ENCODE data around the gene POU4F3.

The POU4F3 gene

GRCh38 chr5:146337264-146337904, 1.3 kb upstream of the POU4F3 start:
- Histone ChIP-seq H2AK5ac (ENCODE audit: low read depth, low read length) (no peak overlapping the region), H3K4me1 (ENCODE audit: control insufficient read depth in 2 of 2, insufficient read depth in 1 of 2, low read depth in 1 of 2, low read length in 2 of 2) (peaks cover 0 to 2% of the 10 kb centered on the region in 2 donors), H3K27ac (replicated peaks; ENCODE audit: low read length) (no peak overlapping the region), H3K18ac (ENCODE audit: low read length) (no peak overlapping the region), H4K8ac (ENCODE audit: low read depth, low read length) (no peak overlapping the region), H2AFZ (ENCODE audit: low read length) (no peak overlapping the region), H3K9me3 (replicated peaks in 1 of 2; ENCODE audit: control insufficient read depth in 2 of 2, insufficient read depth in 1 of 2, low read depth in 1 of 2, low read length in 2 of 2) (peaks cover 0 to 2% of the 10 kb centered on the region in 2 donors), H3K14ac (ENCODE audit: low read length) (no peak overlapping the region), H3K4ac (ENCODE audit: low read length) (no peak overlapping the region), H2BK15ac (ENCODE audit: low read length) (no peak overlapping the region), H2BK120ac (ENCODE audit: low read depth, low read length) (no peak overlapping the region), H2BK5ac (ENCODE audit: low read length) (no peak overlapping the region), H3K36me3 (replicated peaks in 1 of 2; ENCODE audit: control insufficient read depth in 2 of 2, insufficient read depth in 2 of 2, low read length in 2 of 2) (no peaks in the 10 kb centered on the region), H2BK12ac (ENCODE audit: low read length) (no peak overlapping the region), H3K23ac (ENCODE audit: low read depth, low read length, poor library complexity) (no peak overlapping the region), H3K4me2 (ENCODE audit: insufficient read depth, low read length, poor library complexity, severe bottlenecking) (no peak overlapping the region), H4K91ac (ENCODE audit: low read depth, low read length, poor library complexity) (no peak overlapping the region), H3K27me3 (ENCODE audit: control insufficient read depth in 3 of 3, insufficient read depth in 3 of 3, low read depth in 1 of 3, low read length in 3 of 3) (peaks cover 45 to 98% (median 97%) of the 10 kb centered on the region in 3 experiments), H3K79me1 (ENCODE audit: low read depth, low read length) (no peaks in the 10 kb centered on the region), H3K9ac (ENCODE audit: low read depth, low read length, poor library complexity) (no peak overlapping the region), H3K4me3 (ENCODE audit: low read length in 2 of 2) (no peak overlapping the region)
- no CpG with 5 or more reads among the region's 34 CpGs for WGBS, 2 donors (ENCODE audit: extremely low coverage in 2 of 2, insufficient read length in 2 of 2, insufficient replicate concordance in 1 of 2)
- no peak for DNase-seq (ENCODE audit: low spot score)

GRCh38 chr5:146337928-146338327, 711 bp upstream of the POU4F3 start:
- no peak for DNase-seq (ENCODE audit: low spot score)
- H3K9me3 ChIP-seq (replicated peaks in 1 of 2; ENCODE audit: control insufficient read depth in 2 of 2, insufficient read depth in 1 of 2, low read depth in 1 of 2, low read length in 2 of 2), result peaks cover 0 to 2% of the 10 kb centered on the region in 2 donors
- no peak overlapping the region for H3K27ac ChIP-seq (replicated peaks; ENCODE audit: low read length)
- peak overlapping the region; percentile 57 for H3K4me2 ChIP-seq (ENCODE audit: insufficient read depth, low read length, poor library complexity, severe bottlenecking)
- H3K14ac ChIP-seq (ENCODE audit: low read length), result no peak overlapping the region
- peaks cover 0 to 2% of the 10 kb centered on the region in 2 donors for H3K4me1 ChIP-seq (ENCODE audit: control insufficient read depth in 2 of 2, insufficient read depth in 1 of 2, low read depth in 1 of 2, low read length in 2 of 2)
- H3K18ac ChIP-seq (ENCODE audit: low read length), result no peak overlapping the region
- no peak overlapping the region for H2BK15ac ChIP-seq (ENCODE audit: low read length)
- H3K9ac ChIP-seq (ENCODE audit: low read depth, low read length, poor library complexity), result no peak overlapping the region
- no peak overlapping the region for H2AFZ ChIP-seq (ENCODE audit: low read length)
- peaks cover 46 to 98% (median 97%) of the 10 kb centered on the region in 3 experiments for H3K27me3 ChIP-seq (ENCODE audit: control insufficient read depth in 3 of 3, insufficient read depth in 3 of 3, low read depth in 1 of 3, low read length in 3 of 3)
- H3K79me1 ChIP-seq (ENCODE audit: low read depth, low read length), result no peaks in the 10 kb centered on the region
- H3K23ac ChIP-seq (ENCODE audit: low read depth, low read length, poor library complexity), result no peak overlapping the region
- H4K91ac ChIP-seq (ENCODE audit: low read depth, low read length, poor library complexity), result no peak overlapping the region
- no peak overlapping the region for H2AK5ac ChIP-seq (ENCODE audit: low read depth, low read length)
- no peak overlapping the region for H3K4ac ChIP-seq (ENCODE audit: low read length)
- no peak overlapping the region for H2BK120ac ChIP-seq (ENCODE audit: low read depth, low read length)
- no peaks in the 10 kb centered on the region for H3K36me3 ChIP-seq (replicated peaks in 1 of 2; ENCODE audit: control insufficient read depth in 2 of 2, insufficient read depth in 2 of 2, low read length in 2 of 2)
- H2BK5ac ChIP-seq (ENCODE audit: low read length), result no peak overlapping the region
- WGBS, 2 donors (ENCODE audit: extremely low coverage in 2 of 2, insufficient read length in 2 of 2, insufficient replicate concordance in 1 of 2), result no CpG with 5 or more reads among the region's 8 CpGs
- H2BK12ac ChIP-seq (ENCODE audit: low read length), result no peak overlapping the region
- no peak overlapping the region for H3K4me3 ChIP-seq (ENCODE audit: low read length in 2 of 2)
- no peak overlapping the region for H4K8ac ChIP-seq (ENCODE audit: low read depth, low read length)

GRCh38 chr5:146339715-146340259, 1.1 kb downstream of the POU4F3 start:
- H2BK120ac ChIP-seq (ENCODE audit: low read depth, low read length), result no peak overlapping the region
- H3K18ac ChIP-seq (ENCODE audit: low read length), result no peak overlapping the region
- peaks cover 2% of the 10 kb centered on the region in 2 donors for H3K4me1 ChIP-seq (ENCODE audit: control insufficient read depth in 2 of 2, insufficient read depth in 1 of 2, low read depth in 1 of 2, low read length in 2 of 2)
- H2BK5ac ChIP-seq (ENCODE audit: low read length), result no peak overlapping the region
- no peak overlapping the region for H4K8ac ChIP-seq (ENCODE audit: low read depth, low read length)
- H2BK12ac ChIP-seq (ENCODE audit: low read length), result no peak overlapping the region
- no peaks in the 10 kb centered on the region for H3K36me3 ChIP-seq (replicated peaks in 1 of 2; ENCODE audit: control insufficient read depth in 2 of 2, insufficient read depth in 2 of 2, low read length in 2 of 2)
- no peaks in the 10 kb centered on the region for H3K79me1 ChIP-seq (ENCODE audit: low read depth, low read length)
- H3K9me3 ChIP-seq (replicated peaks in 1 of 2; ENCODE audit: control insufficient read depth in 2 of 2, insufficient read depth in 1 of 2, low read depth in 1 of 2, low read length in 2 of 2), result peaks cover 0 to 2% of the 10 kb centered on the region in 2 donors
- no peak overlapping the region for H3K27ac ChIP-seq (replicated peaks; ENCODE audit: low read length)
- no peak overlapping the region for H3K4me2 ChIP-seq (ENCODE audit: insufficient read depth, low read length, poor library complexity, severe bottlenecking)
- H3K9ac ChIP-seq (ENCODE audit: low read depth, low read length, poor library complexity), result no peak overlapping the region
- H2BK15ac ChIP-seq (ENCODE audit: low read length), result no peak overlapping the region
- peaks cover 59 to 98% (median 96%) of the 10 kb centered on the region in 3 experiments for H3K27me3 ChIP-seq (ENCODE audit: control insufficient read depth in 3 of 3, insufficient read depth in 3 of 3, low read depth in 1 of 3, low read length in 3 of 3)
- H3K23ac ChIP-seq (ENCODE audit: low read depth, low read length, poor library complexity), result peak overlapping the region; percentile 90
- no peak for DNase-seq (ENCODE audit: low spot score)
- H2AFZ ChIP-seq (ENCODE audit: low read length), result no peak overlapping the region
- H3K4me3 ChIP-seq (ENCODE audit: low read length in 2 of 2), result peak overlapping the region in 1 of 2 donors; percentile 49
- no peak overlapping the region for H4K91ac ChIP-seq (ENCODE audit: low read depth, low read length, poor library complexity)
- H3K14ac ChIP-seq (ENCODE audit: low read length), result no peak overlapping the region
- no peak overlapping the region for H2AK5ac ChIP-seq (ENCODE audit: low read depth, low read length)
- H3K4ac ChIP-seq (ENCODE audit: low read length), result no peak overlapping the region
- WGBS, 2 donors (ENCODE audit: extremely low coverage in 2 of 2, insufficient read length in 2 of 2, insufficient replicate concordance in 1 of 2), result no CpG with 5 or more reads among the region's 44 CpGs

GRCh38 chr5:146340260-146341081, 1.8 kb downstream of the POU4F3 start:
- Histone ChIP-seq H3K4ac (ENCODE audit: low read length) (no peak overlapping the region), H3K4me2 (ENCODE audit: insufficient read depth, low read length, poor library complexity, severe bottlenecking) (no peak overlapping the region), H2AK5ac (ENCODE audit: low read depth, low read length) (no peak overlapping the region), H3K9ac (ENCODE audit: low read depth, low read length, poor library complexity) (no peak overlapping the region), H3K4me1 (ENCODE audit: control insufficient read depth in 2 of 2, insufficient read depth in 1 of 2, low read depth in 1 of 2, low read length in 2 of 2) (peaks cover 2 to 6% of the 10 kb centered on the region in 2 donors), H2AFZ (ENCODE audit: low read length) (no peak overlapping the region), H3K79me1 (ENCODE audit: low read depth, low read length) (no peaks in the 10 kb centered on the region), H4K8ac (ENCODE audit: low read depth, low read length) (no peak overlapping the region), H3K27ac (replicated peaks; ENCODE audit: low read length) (no peak overlapping the region), H2BK12ac (ENCODE audit: low read length) (no peak overlapping the region), H3K36me3 (replicated peaks in 1 of 2; ENCODE audit: control insufficient read depth in 2 of 2, insufficient read depth in 2 of 2, low read length in 2 of 2) (no peaks in the 10 kb centered on the region), H4K91ac (ENCODE audit: low read depth, low read length, poor library complexity) (no peak overlapping the region), H3K4me3 (ENCODE audit: low read length in 2 of 2) (no peak overlapping the region), H2BK15ac (ENCODE audit: low read length) (no peak overlapping the region), H3K23ac (ENCODE audit: low read depth, low read length, poor library complexity) (peak overlapping the region; percentile 21), H3K14ac (ENCODE audit: low read length) (no peak overlapping the region), H3K18ac (ENCODE audit: low read length) (no peak overlapping the region), H3K9me3 (replicated peaks in 1 of 2; ENCODE audit: control insufficient read depth in 2 of 2, insufficient read depth in 1 of 2, low read depth in 1 of 2, low read length in 2 of 2) (peaks cover 0 to 2% of the 10 kb centered on the region in 2 donors), H2BK120ac (ENCODE audit: low read depth, low read length) (no peak overlapping the region), H2BK5ac (ENCODE audit: low read length) (no peak overlapping the region), H3K27me3 (ENCODE audit: control insufficient read depth in 3 of 3, insufficient read depth in 3 of 3, low read depth in 1 of 3, low read length in 3 of 3) (peaks cover 59 to 99% (median 96%) of the 10 kb centered on the region in 3 experiments)
- DNase-seq (ENCODE audit: low spot score), result peak; percentile 81
- WGBS, 2 donors (ENCODE audit: extremely low coverage in 2 of 2, insufficient read length in 2 of 2, insufficient replicate concordance in 1 of 2), result no CpG with 5 or more reads among the region's 40 CpGs
